GM12878 (cell line): ENCODE results near the gene TACC3. TPM values are rescaled to one million over a fixed set of nuclear protein-coding genes. Genes with fewer than 3 reads are reported as not detected.

ENCODE experiments used
- ATAC-seq: fragments of 200-7000 bp; cut with Tn5 transposase; 3 replicates; pipeline ENCODE4 v1.9.1; 2020; ENCODE audit warnings: mild to moderate bottlenecking, moderate library complexity
- BruUV-seq: library from RNA; stranded (reverse); fragments of 400-500 nt; replicated peaks from 2 replicates; lab custom pipeline; 2021; lab: Mats Ljungman, UMichigan
- CTCF ChIA-PET: fragments of 300-600 bp; sonication (Branson Sonifier 250); formaldehyde crosslinking; extraction: SDS; loops from one replicate; lab custom pipeline; 2021; ENCODE audit warnings: inconsistent platforms; lab: Yijun Ruan, JAX
- POLR2A ChIA-PET: fragments of 350-600 bp; formaldehyde crosslinking; extraction: SDS; loops from one replicate; lab custom pipeline; 2021; ENCODE audit warnings: inconsistent platforms; lab: Charles Lee
- RAD21 ChIA-PET: fragments of 300-600 bp; sonication (Branson Sonifier 250); formaldehyde crosslinking; loops from one replicate; lab custom pipeline; 2023; ENCODE audit warnings: antibody characterized with exemption; ENCODE audit not compliant: unreplicated experiment; lab: Charles Lee
- SMC1A ChIA-PET: fragments of 300-600 bp; sonication (Branson Sonifier 250); formaldehyde crosslinking; loops from one replicate; lab custom pipeline; 2023; ENCODE audit not compliant: unreplicated experiment, uncharacterized antibody; lab: Charles Lee
- DNase-seq: peaks from one replicate; pipeline ENCODE4 v3.0.0-alpha.2; 2011; ENCODE audit warnings: low read depth, low spot score
- FAIRE-seq: peaks from 3 replicates; lab custom pipeline; 2011; peaks lifted over from hg19 to GRCh38; lab: Jason Lieb, UNC
- H2AFZ ChIP-seq: 2 replicates; pipeline ENCODE4 v1.6.0; 2011; ENCODE audit warnings: low read depth, low read length, control low read depth; ENCODE audit not compliant: control insufficient read depth
- H3K27ac ChIP-seq: 2 replicates; pipeline ENCODE4 v1.5.1; 2011; ENCODE audit warnings: control low read depth; ENCODE audit not compliant: control insufficient read depth, insufficient read depth
- H3K27me3 ChIP-seq, 2 experiments: replicated peaks in 1 of 2; 2 replicates each; pipeline versions ENCODE4 v1.6.0 to v1.6.1; 2011; ENCODE audit warnings: low read length in 1 of 2; ENCODE audit not compliant: control insufficient read depth in 2 of 2, insufficient read depth in 2 of 2
- H3K36me3 ChIP-seq, 2 experiments: 2 replicates each; pipeline ENCODE4 v1.5.1; 2011; ENCODE audit warnings: low read length in 1 of 2; ENCODE audit not compliant: control insufficient read depth in 2 of 2, insufficient read depth in 2 of 2
- H3K4me1 ChIP-seq: 2 replicates; pipeline ENCODE4 v1.6.1; 2011; ENCODE audit warnings: mild to moderate bottlenecking, low read length, moderate library complexity, mixed read lengths; ENCODE audit not compliant: control insufficient read depth, insufficient read depth
- H3K4me2 ChIP-seq: 2 replicates; pipeline ENCODE4 v1.6.0; 2011; ENCODE audit warnings: control low read depth; ENCODE audit not compliant: control insufficient read depth, insufficient read depth
- H3K4me3 ChIP-seq: fragments of 200-600 bp; sonication (generic); 2 replicates; pipeline ENCODE4 v1.5.1; 2016
- H3K79me2 ChIP-seq: 2 replicates; pipeline ENCODE4 v1.6.0; 2011; ENCODE audit warnings: low read length; ENCODE audit not compliant: control insufficient read depth, insufficient read depth
- H3K9ac ChIP-seq: 2 replicates; pipeline ENCODE4 v1.8.0; 2011; ENCODE audit warnings: low read length, control low read depth, mixed read lengths; ENCODE audit not compliant: control insufficient read depth, insufficient read depth
- H3K9me3 ChIP-seq: replicated peaks from 3 replicates; pipeline ENCODE4 v1.5.1; 2011; ENCODE audit warnings: mild to moderate bottlenecking, low read length; ENCODE audit not compliant: control insufficient read depth, insufficient read depth
- H4K20me1 ChIP-seq: 2 replicates; pipeline ENCODE4 v1.6.0; 2011; ENCODE audit not compliant: control insufficient read depth, insufficient read depth
- BRCA1 ChIP-seq: IDR thresholded peaks from 2 replicates; pipeline ENCODE4 v1.6.1; 2011; ENCODE audit warnings: low read depth, low read length, improper control_type of control experiment
- CBX3 ChIP-seq: fragments of 200-600 bp; sonication (generic); IDR thresholded peaks from 2 replicates; pipeline ENCODE4 v1.6.1; 2016; ENCODE audit warnings: low read depth, borderline replicate concordance
- ESRRA ChIP-seq: IDR thresholded peaks from 2 replicates; pipeline ENCODE4 v1.6.1; 2012; ENCODE audit warnings: mild to moderate bottlenecking, low read length, improper control_type of control experiment
- HDAC6 ChIP-seq: fragments of 200-600 bp; sonication (generic); IDR thresholded peaks from one replicate; pipeline ENCODE4 v1.8.0; 2017; ENCODE audit warnings: antibody characterized with exemption; ENCODE audit not compliant: unreplicated experiment
- IRF4 ChIP-seq: IDR thresholded peaks from 2 replicates; pipeline ENCODE4 v1.6.1; 2011; ENCODE audit warnings: low read depth, low read length
- JUND ChIP-seq: IDR thresholded peaks from 2 replicates; pipeline ENCODE4 v1.6.1; 2012; ENCODE audit warnings: low read depth, mild to moderate bottlenecking, low read length, improper control_type of control experiment, moderate library complexity
- MTA2 ChIP-seq: fragments of 450-650 bp; IDR thresholded peaks from 2 replicates; pipeline ENCODE4 v1.6.1; 2016; ENCODE audit warnings: low read depth, mild to moderate bottlenecking, moderate library complexity
- MYB ChIP-seq: fragments of 150-350 bp; IDR thresholded peaks from 2 replicates; pipeline ENCODE4 v1.6.1; 2014; ENCODE audit warnings: mild to moderate bottlenecking, low read depth, low read length, borderline replicate concordance
- NFYB ChIP-seq: IDR thresholded peaks from 2 replicates; pipeline ENCODE4 v1.6.1; 2011; ENCODE audit warnings: low read depth, mild to moderate bottlenecking, low read length, improper control_type of control experiment, moderate library complexity; ENCODE audit not compliant: insufficient read depth
- PAX5 ChIP-seq: IDR thresholded peaks from 2 replicates; pipeline ENCODE4 v1.6.1; 2011; ENCODE audit warnings: low read depth, low read length, borderline replicate concordance
- RAD51 ChIP-seq: fragments of 450-650 bp; IDR thresholded peaks from 2 replicates; pipeline ENCODE4 v1.6.1; 2016; ENCODE audit warnings: moderate library complexity, mild to moderate bottlenecking, inconsistent platforms
- SKIL ChIP-seq: fragments of 450-650 bp; IDR thresholded peaks from 2 replicates; pipeline ENCODE4 v1.6.1; 2017; ENCODE audit warnings: mild to moderate bottlenecking, low read depth, inconsistent platforms; ENCODE audit not compliant: poor library complexity, severe bottlenecking
- SRF ChIP-seq, 2 experiments: IDR thresholded peaks; 2 replicates each; pipeline ENCODE4 v1.6.1; 2011; ENCODE audit warnings: low read depth in 2 of 2, low read length in 2 of 2, mild to moderate bottlenecking in 1 of 2, moderate library complexity in 1 of 2
- TCF7 ChIP-seq: IDR thresholded peaks from 2 replicates; pipeline ENCODE4 v1.6.1; 2014; ENCODE audit warnings: antibody characterized with exemption, borderline replicate concordance
- USF2 ChIP-seq: IDR thresholded peaks from 2 replicates; pipeline ENCODE4 v1.6.1; 2011; ENCODE audit warnings: low read depth, low read length, improper control_type of control experiment, borderline replicate concordance
- WGBS: methylation state at CpG from one replicate; pipeline ENCODE4 v1.1.6; 2016; ENCODE audit warnings: low lambda C conversion rate; ENCODE audit not compliant: insufficient replicate concordance, insufficient coverage; ENCODE audit errors: missing lambda C conversion rate; 5-methylcytosine and 5-hydroxymethylcytosine counted together
- in situ Hi-C: fragments of 300-500 bp; cut with MboI; formaldehyde crosslinking; loops from 9 replicates; pipeline ENCODE4 v1.14.3; 2018; ENCODE audit warnings: mixed read lengths
- intact Hi-C: fragments of 100-400 bp; cut with micrococcal nuclease; formaldehyde crosslinking; loops from one replicate; pipeline ENCODE4 v1.14.2; 2022; ENCODE audit not compliant: unreplicated experiment
- polyA plus RNA-seq, 11 experiments: library from polyadenylated mRNA; depleted of rRNA in 4 of 11; unstranded in 6 of 11; stranded (reverse) in 5 of 11; fragments of >200 nt; fragmentation: Nextera tagmentation in 4 of 11; fragmentation: Illumina TruSeq in 1 of 11; extraction: Ambion mirVana in 4 of 11; extraction: Trizol in 1 of 11; gene quantifications; 1 replicate in 1 of 11; 2 replicates in 10 of 11; pipeline versions ENCODE4 v1.2.1 to v1.2.3, GENCODE V29; 2011 to 2016; ENCODE audit warnings: inconsistent platforms in 2 of 11, missing spikeins in 2 of 11, low read depth in 1 of 11
- total RNA-seq, 4 experiments: library from RNA; depleted of rRNA in 3 of 4; stranded (reverse); fragments of >200 nt in 3 of 4; fragmentation: Illumina TruSeq in 1 of 4; extraction: Trizol in 1 of 4; gene quantifications; 2 replicates each; pipeline versions ENCODE4 v1.2.1 to v1.2.3, GENCODE V29; 2013 to 2021
- TF ChIP-seq, protein P1 (sequence below): fragments of 450-650 bp; IDR thresholded peaks from 2 replicates; pipeline ENCODE4 v1.6.1; 2014; ENCODE audit warnings: mild to moderate bottlenecking
- TF ChIP-seq, protein P2 (sequence below): IDR thresholded peaks from 2 replicates; pipeline ENCODE4 v1.6.1; 2012; ENCODE audit warnings: low read depth, low read length, improper control_type of control experiment

The TACC3 gene
- total and polyA plus RNA-seq, 10 of the 15 experiments (the other 5 are each of a cell fraction or from before 2014, with no cell fraction given), result 2.8 to 121 (median 73.3) TPM

DNA sequence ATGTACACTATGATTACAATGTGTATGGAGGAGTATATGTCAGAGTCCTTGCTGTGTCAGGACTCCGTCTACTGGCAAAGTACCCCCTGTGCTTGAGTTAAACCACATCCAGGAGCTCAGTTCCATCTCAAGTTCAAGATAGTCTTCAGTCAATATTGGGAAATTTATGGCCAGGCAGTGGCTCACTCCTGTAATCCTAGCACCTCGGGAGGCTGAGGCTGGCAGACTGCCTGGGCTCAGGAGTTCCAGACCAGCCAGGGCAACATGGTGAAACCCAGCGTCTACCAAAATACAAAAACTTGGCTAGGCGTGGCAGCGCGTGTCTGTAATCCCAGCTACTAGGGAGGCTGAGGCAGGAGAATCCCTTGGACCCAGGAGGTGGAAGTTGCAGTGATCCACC lies 15.0 kb upstream of the TACC3 start:
- RAD21 ChIA-PET, result interaction anchor here (0.6 to 1.9 kb wide), 2 partner anchors 13 to 221 kb away, joined by 3 to 5 read pairs; no protein-coding TSS in a partner anchor
- peaks cover 86% of the 10 kb centered on the region for H3K79me2 ChIP-seq
- 94% methylated on average over 6 of the region's 6 CpGs for WGBS
- no peak for FAIRE-seq
- CTCF ChIA-PET, result interaction anchor here (16.2 kb wide), 1 partner anchor 13 kb away, joined by 258 read pairs; no protein-coding TSS in a partner anchor
- no peak overlapping the region for H3K4me2 ChIP-seq
- SMC1A ChIA-PET, result interaction anchor here (1.0 to 4.9 kb wide), 2 partner anchors 13 to 17 kb away, joined by 4 to 33 read pairs; partner anchors contain the start of genes TACC3 and TMEM129
- H3K27ac ChIP-seq, result no peak overlapping the region
- no peak overlapping the region for H2AFZ ChIP-seq
- BruUV-seq, result no TSS peak
- no peak overlapping the region for H3K4me3 ChIP-seq
- no peaks in the 10 kb centered on the region for H3K9me3 ChIP-seq
- H3K27me3 ChIP-seq, result no peaks in the 10 kb centered on the region
- in situ Hi-C loops, result no loop called here
- no peak overlapping the region for H3K9ac ChIP-seq
- DNase-seq, result no peak
- ATAC-seq, result no peak
- H4K20me1 ChIP-seq, result no peaks in the 10 kb centered on the region; the same call in 1 of the 2 replicates
- intact Hi-C loops, result no loop called here
- POLR2A ChIA-PET, result interaction anchor here (1.8 kb wide), 1 partner anchor 14 kb away, joined by 5 read pairs; the partner anchor contains the start of genes TACC3 and TMEM129
- peaks cover 5 to 29% of the 10 kb centered on the region in 2 experiments for H3K36me3 ChIP-seq
- H3K4me1 ChIP-seq, result peaks cover 10% of the 10 kb centered on the region
- TF ChIP-seq RAD51 (no peak), SRF (IDR thresholded peaks at IDR 0.05; ENCODE audit: low read depth in 2 of 2, low read length in 2 of 2) (no peak), PAX5 (no peak), ESRRA (no peak), MTA2 (no peak), CBX3 (no peak), SKIL (no peak), JUND (no peak), USF2 (no peak), NFYB (no peak), IRF4 (no peak), TCF7 (no peak), HDAC6 (no peak), BRCA1 (no peak), MYB (no peak)
- TF ChIP-seq, protein P1, sequence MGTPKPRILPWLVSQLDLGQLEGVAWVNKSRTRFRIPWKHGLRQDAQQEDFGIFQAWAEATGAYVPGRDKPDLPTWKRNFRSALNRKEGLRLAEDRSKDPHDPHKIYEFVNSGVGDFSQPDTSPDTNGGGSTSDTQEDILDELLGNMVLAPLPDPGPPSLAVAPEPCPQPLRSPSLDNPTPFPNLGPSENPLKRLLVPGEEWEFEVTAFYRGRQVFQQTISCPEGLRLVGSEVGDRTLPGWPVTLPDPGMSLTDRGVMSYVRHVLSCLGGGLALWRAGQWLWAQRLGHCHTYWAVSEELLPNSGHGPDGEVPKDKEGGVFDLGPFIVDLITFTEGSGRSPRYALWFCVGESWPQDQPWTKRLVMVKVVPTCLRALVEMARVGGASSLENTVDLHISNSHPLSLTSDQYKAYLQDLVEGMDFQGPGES, result no peak
- TF ChIP-seq, protein P2, sequence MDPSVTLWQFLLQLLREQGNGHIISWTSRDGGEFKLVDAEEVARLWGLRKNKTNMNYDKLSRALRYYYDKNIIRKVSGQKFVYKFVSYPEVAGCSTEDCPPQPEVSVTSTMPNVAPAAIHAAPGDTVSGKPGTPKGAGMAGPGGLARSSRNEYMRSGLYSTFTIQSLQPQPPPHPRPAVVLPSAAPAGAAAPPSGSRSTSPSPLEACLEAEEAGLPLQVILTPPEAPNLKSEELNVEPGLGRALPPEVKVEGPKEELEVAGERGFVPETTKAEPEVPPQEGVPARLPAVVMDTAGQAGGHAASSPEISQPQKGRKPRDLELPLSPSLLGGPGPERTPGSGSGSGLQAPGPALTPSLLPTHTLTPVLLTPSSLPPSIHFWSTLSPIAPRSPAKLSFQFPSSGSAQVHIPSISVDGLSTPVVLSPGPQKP, result no peak
